IPS DF 4.7 (cell line): ENCODE results near the gene SEC16A.

Experiments used
- DNase-seq: peaks from one replicate; pipeline ENCODE4 v3.0.0-alpha.2; 2013; ENCODE audit warnings: low spot score; ENCODE audit errors: extremely low read depth

SEC16A gene

DNA sequence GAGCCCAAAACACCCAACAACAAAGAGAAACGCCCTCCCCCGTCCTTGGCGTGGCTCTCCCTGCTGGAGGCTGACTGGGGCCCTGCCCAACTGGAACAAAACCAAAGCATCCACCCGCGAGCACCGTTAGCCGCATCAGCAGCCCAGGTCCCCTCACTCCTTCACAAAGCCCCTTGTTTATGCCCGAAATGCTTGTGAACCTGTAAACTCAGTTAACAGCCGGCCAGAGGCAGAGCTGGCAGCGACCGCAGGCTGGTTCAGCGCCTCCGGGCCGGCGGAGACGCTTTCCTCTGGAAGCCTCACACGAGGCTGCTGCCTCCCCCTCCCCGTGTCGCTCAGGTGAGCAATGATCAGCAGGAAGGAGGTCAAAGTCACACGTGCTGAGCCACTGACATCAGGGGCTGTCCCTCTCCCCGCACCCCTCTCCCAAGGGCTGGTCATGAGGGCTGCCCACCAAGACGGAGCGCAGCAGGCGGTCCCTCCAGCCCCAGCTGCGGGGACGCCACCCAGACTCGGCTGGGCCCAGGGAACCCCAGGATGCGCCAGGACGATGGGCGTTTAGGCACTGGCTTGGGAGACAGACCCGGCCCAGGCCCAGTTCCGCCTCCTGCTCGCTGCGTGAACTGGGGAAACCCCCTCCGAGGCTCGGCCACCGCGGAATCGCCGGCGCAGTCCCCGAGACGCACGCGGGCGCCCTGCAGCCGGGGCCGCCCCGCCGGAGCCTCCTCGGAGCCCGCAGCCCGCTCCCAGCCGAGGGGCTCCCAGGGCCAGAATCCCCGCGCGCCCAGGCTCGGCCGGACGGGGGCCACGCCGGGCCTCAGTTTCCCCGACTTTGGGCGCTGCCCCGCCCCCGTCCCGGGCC, 83.4 kb downstream of the SEC16A start:
- DNase-seq, result no peak

GRCh38 chr9:136398286-136398685, 84.6 kb downstream of the SEC16A start:
- DNase-seq, result no peak

DNA sequence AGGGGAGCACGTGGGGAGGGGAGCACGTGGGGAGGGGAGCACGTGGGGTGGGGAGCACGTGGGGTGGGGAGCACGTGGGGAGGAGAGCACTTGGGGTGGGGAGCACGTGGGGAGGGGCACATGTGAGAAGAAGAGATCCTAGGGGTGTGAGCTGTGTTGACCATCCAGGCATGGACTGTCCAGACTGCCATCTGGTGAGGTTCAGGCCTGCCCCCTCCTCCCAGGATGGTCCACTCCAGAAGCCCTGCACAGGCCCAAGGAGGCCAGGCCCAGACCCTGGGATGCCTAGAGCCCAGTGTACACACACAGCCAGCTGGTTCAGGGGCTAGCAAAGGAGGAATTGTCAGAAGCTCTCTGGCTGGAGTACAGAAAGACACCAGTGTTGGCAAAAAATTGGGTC, 85.2 kb downstream of the SEC16A start:
- DNase-seq, result no peak

- no peak for DNase-seq
Observed at GRCh38 chr9:136396219-136396515, 86.7 kb downstream of the SEC16A start.

DNA sequence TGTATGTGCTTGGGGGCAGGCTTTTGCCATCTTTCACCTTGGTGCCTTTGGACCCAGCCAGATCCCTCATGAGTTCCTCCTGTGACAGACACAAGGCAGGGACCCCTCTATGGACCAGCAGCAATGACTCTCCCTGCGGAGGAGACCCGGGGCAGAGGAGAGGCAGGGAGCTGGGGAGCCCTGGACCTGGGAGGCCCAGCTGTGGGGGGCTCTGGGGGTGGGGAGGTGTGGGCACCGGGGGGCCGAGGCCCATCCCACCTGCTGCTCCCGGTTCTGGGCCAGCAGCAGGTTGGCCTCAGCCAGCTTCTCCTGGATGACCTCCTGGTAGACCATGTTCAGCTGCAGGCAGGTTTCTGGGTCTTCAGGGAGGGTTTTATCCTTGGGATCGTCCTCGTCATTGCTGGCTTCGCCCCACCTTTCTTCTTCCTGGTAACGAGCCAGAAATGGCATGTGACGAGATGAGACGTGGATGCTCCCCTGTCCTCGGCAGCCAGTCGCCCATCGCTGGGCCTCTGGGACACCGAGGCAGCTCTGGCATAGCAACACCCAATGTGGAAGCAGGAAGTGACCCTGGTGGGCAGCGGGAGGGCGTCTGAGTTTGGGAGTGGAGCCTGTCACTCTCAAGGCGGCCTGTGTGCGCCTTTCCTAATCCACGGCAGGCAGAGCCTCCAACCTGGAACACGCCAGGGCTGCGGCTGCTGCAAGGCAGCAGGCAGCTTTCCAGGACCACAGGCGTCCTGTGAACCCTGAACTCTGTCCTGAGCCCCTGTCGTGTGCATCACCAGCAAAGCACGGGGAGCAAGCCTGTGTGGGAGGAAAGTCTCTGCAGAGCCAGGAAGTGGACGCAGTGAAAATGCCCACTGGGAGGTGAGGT, 87.3 kb downstream of the SEC16A start:
- no peak for DNase-seq

DNA sequence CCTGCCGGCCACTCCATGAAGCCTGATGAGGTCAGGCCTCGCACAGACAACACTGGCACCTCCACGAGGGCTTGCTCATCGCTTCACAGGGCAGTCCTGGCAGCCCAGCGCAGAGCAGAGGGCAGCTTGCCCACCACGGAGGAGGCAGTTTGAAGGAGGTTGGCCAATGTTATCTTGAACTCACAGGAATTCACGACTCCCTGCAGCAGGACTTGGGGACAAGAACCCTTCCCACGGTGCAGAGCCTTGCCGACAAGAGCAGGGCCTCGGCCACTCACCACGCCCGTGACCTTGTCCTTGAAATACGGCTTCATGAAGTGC, 87.9 kb downstream of the SEC16A start:
- no peak for DNase-seq

DNA sequence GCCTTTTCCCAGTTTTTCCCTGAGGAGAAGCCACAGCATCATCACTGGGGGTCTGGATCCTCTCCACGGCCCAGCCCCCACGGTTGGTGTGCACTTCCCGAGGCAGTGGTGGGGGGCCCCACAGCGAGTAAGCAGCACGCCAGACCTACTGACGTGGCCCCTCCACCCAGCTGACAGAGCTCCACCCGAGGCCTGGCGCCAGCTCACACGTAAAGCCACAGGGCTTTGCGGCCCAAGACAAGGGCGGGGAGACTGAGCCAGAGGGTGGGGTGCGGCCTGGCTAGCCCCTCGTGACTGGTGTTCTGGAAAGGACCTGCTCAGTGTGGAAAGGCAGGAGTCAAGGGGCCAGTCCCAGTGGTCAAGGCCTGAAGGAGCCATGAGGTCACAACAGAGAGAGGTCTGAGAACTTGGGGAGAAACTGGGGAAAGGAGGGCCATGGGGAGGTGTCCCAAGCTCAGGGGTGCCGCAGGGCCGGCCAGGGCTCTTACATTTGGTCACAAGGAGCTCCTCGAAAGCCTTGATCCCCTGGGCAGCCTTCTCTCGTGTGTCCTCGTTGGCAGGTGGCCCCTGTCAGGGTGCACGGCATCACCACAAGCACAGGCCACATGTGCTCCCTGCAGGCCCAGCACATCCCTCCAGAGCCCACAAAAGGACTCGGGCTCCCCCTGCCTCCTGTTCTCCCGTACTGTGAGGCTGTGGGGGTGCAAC, 88.4 kb downstream of the SEC16A start:
- DNase-seq, result no peak

DNA sequence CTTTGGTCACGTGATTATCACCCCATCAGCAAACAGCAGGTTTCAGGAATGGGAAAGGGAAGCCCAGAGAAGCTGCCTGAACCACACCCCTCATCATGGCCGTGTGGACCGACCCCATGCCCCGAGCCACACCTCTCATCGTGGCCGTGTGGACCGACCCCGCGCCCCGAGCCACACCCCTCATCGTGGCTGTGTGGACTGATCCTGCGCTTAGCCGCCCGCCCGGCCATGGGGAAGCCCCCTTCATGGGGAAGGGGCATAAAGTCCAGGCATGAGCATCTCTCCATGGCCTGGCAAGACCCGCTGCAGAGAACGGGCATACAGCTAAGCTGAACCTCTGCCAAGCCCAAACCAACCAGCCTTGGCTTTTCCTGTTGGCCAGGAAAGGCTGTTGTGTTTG, 89.3 kb downstream of the SEC16A start:
- no peak for DNase-seq

DNA sequence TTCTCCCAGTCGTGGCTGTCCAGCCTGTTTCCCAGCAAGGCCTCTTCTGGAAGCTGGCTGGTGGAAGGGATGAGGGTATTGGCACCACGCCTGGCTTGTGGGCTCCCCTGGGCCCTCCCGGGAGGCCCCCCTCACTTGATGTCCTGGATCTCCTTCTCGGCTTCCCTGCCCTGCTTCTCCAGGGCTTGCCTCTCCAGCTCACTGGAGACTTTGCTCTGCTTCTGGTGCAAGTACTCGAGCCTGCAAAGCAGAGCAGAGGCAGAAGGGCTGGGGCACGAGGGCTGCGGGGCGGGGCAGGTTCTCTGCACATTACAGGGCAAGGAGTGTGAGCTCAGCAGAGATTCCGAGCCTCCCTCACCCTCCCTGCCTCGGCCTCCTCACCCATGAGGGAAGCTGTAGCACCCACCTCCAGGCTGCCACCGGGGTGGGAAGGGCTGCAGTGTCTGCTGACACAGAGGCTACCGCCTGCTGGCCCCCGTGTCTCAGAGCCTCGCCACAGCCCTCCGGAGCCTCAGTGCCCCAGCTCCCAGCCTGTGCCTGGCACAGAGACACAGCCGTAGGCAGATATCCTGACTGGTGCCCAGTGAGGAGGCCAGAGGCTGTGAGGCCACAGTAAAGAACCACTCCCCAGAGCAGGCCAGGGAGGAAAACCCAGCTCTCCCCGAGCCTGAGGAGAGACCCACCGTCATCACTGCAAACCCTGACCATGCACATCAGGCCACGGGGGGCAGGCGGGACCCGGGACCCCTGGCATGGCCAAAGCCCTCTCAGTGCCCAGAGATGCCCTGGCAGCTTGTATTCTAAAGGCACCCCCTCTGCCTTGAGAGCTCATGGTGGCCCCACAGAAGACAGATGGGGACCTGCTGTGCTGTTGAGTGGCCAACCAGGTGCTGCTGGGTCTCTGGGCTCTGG, 90.0 kb downstream of the SEC16A start:
- no peak for DNase-seq

DNA sequence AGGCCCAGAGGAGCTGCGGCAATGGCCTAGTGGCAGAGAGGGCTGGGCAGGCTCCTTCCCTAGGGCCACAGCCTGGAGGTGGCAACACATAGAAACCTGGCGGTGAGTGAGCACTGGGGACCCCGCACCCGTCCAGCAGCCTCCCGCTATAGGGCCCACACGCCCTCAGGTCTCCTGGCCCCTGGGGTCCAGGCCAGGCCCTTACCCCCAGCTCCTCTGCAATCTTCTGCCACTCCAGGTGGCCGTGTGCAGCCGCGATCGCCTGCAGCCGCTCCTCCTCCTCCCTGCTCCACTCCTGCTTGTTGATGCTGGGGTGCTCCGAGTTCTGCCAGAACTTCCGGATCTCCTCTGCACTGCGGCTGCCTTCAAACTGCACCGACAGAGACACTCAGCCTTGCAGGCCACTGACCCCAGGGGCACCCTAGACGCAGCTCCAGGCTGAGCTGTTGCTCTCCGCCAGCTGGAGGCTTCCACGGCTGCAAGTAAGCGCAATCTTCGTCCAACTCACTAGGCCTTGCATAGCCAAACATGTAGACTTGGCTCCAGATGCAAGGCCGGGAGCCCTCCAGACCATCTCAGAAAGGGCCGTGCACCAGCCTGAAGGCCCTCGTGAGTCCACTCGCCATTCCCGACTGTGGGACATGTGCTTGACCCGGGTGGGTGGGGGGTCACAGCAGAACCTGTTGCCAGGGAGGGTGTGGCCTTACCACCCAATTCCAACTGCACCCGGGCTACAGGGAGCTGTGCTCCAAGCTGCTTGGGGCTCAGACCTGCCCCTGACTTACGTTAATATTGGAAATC, 90.9 kb downstream of the SEC16A start:
- DNase-seq, result no peak
